Measurements from ENCODE around the gene TPCN1.

Gene TPCN1

GRCh38 chr12:113221181-113221996 lies at the start of gene TPCN1:
Gene TPCN1, plus strand, starts transcription at chr12:113221464. Its CDS starts 5,389 bp downstream, at chr12:113226853.
- peak within 1 kb of the TSS; percentile 57 to 96 (median 91) for H3K27ac ChIP-seq
- peak within 1 kb of the TSS; percentile 65 to 88 (median 83) for H3K4me3 ChIP-seq

GRCh38 chr12:113171543-113171942 lies 49.7 kb upstream of the TPCN1 start:
- Histone ChIP-seq H3K4me3 (no peak overlapping the region), H3K27ac (no peak overlapping the region)

- no peak overlapping the region for H3K4me3 ChIP-seq
- H3K27ac ChIP-seq, result no peak overlapping the region
Measured at GRCh38 chr12:113172185-113172584, 49.1 kb upstream of the TPCN1 start.

- no peak overlapping the region for H3K4me3 ChIP-seq
- no peak overlapping the region for H3K27ac ChIP-seq
Measured at GRCh38 chr12:113173081-113173698, 48.1 kb upstream of the TPCN1 start.

- Histone ChIP-seq H3K4me3 (no peak overlapping the region), H3K27ac (no peak overlapping the region)
Measured at GRCh38 chr12:113174461-113175384, 46.5 kb upstream of the TPCN1 start.

GRCh38 chr12:113179023-113179422 lies 42.2 kb upstream of the TPCN1 start:
- Histone ChIP-seq H3K4me3 (no peak overlapping the region), H3K27ac (no peak overlapping the region)

GRCh38 chr12:113180333-113180732 lies 40.9 kb upstream of the TPCN1 start:
- Histone ChIP-seq H3K4me3 (no peak overlapping the region), H3K27ac (no peak overlapping the region)

GRCh38 chr12:113181975-113182374 lies 39.3 kb upstream of the TPCN1 start:
- H3K4me3 ChIP-seq, result no peak overlapping the region
- H3K27ac ChIP-seq, result no peak overlapping the region

GRCh38 chr12:113183030-113183589 lies 38.2 kb upstream of the TPCN1 start:
- H3K4me3 ChIP-seq, result no peak overlapping the region

GRCh38 chr12:113184098-113184899 lies 37.0 kb upstream of the TPCN1 start:
- peak overlapping the region in 20 of 21 experiments; percentile 82 to 100 (median 97) for H3K27ac ChIP-seq
- peak overlapping the region; percentile 68 to 98 (median 92) for H3K4me3 ChIP-seq

More at GRCh38 chr12:113183030-113183589, 38.2 kb upstream of the TPCN1 start:
- H3K27ac ChIP-seq, result no peak overlapping the region

- Histone ChIP-seq H3K4me3 (peak overlapping the region; percentile 68 to 98 (median 92)), H3K27ac (peak overlapping the region; percentile 82 to 100 (median 97))
Measured at GRCh38 chr12:113184900-113185179, 36.4 kb upstream of the TPCN1 start.

GRCh38 chr12:113185180-113186032 lies 35.9 kb upstream of the TPCN1 start, which contains the start of the genes DDX54 and RITA1:
Gene DDX54, minus strand, starts transcription at chr12:113185478. Its CDS starts 27 bp downstream, at chr12:113185451.
Gene RITA1, plus strand, starts transcription at chr12:113185721. Its CDS starts 1,026 bp downstream, at chr12:113186747.
- Histone ChIP-seq H3K27ac (peak within 1 kb of the TSS; percentile 82 to 100 (median 97)), H3K4me3 (peak within 1 kb of the TSS; percentile 68 to 98 (median 92))

GRCh38 chr12:113186033-113186365 lies 35.3 kb upstream of the TPCN1 start:
- Histone ChIP-seq H3K27ac (peak overlapping the region in 19 of 21 experiments; percentile 82 to 100 (median 97)), H3K4me3 (peak overlapping the region; percentile 68 to 98 (median 92))

GRCh38 chr12:113186666-113187325 lies 34.5 kb upstream of the TPCN1 start:
- Histone ChIP-seq H3K27ac (peak overlapping the region in 5 of 21 experiments; percentile 1 to 99 (median 97)), H3K4me3 (peak overlapping the region in 3 of 7 experiments; percentile 82 to 98 (median 92))

GRCh38 chr12:113189361-113189760 lies 31.9 kb upstream of the TPCN1 start:
- no peak overlapping the region for H3K4me3 ChIP-seq
- no peak overlapping the region for H3K27ac ChIP-seq

GRCh38 chr12:113190761-113191160 lies 30.5 kb upstream of the TPCN1 start:
- Histone ChIP-seq H3K27ac (peak overlapping the region in 1 of 21 experiments; percentile 59), H3K4me3 (no peak overlapping the region)

GRCh38 chr12:113191227-113191626 lies 30.0 kb upstream of the TPCN1 start:
- H3K4me3 ChIP-seq, result no peak overlapping the region
- H3K27ac ChIP-seq, result peak overlapping the region in 1 of 21 experiments; percentile 59

Data from skin epidermis (tissue), 12 donors.